ENCODE measurements around the gene ATXN3.

Gene ATXN3

DNA sequence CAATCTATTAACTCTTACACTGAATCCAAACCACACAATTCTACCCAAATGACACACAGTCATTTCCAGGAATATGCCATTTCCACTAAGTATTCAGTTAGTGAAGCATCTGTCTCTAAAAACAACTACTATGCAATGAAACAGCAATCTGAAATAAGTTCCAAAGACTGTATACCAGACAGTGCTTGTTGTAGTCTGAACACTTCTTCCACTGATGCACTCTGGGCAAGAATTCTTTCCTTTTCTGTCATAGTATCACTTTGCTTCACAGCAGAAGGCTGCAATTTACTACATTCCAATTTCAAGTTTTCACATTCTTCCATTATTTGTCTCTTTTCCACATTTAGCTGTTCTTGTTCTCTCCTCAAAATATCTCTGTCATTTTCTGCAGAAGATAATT is 92.3 kb downstream of the ATXN3 start:
- TF ChIP-seq, protein P1, sequence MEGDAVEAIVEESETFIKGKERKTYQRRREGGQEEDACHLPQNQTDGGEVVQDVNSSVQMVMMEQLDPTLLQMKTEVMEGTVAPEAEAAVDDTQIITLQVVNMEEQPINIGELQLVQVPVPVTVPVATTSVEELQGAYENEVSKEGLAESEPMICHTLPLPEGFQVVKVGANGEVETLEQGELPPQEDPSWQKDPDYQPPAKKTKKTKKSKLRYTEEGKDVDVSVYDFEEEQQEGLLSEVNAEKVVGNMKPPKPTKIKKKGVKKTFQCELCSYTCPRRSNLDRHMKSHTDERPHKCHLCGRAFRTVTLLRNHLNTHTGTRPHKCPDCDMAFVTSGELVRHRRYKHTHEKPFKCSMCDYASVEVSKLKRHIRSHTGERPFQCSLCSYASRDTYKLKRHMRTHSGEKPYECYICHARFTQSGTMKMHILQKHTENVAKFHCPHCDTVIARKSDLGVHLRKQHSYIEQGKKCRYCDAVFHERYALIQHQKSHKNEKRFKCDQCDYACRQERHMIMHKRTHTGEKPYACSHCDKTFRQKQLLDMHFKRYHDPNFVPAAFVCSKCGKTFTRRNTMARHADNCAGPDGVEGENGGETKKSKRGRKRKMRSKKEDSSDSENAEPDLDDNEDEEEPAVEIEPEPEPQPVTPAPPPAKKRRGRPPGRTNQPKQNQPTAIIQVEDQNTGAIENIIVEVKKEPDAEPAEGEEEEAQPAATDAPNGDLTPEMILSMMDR (IDR thresholded peaks at IDR 0.05; ENCODE audit: borderline replicate concordance, control extremely low read depth, extremely low read depth, insufficient read depth, missing control alignments) = no peak
- DNase-seq (ENCODE audit: low spot score) = no peak
- in situ Hi-C loops (cut with MboI; ENCODE audit: low sequenced_read_pairs, unreplicated experiment) = no loop called here

DNA sequence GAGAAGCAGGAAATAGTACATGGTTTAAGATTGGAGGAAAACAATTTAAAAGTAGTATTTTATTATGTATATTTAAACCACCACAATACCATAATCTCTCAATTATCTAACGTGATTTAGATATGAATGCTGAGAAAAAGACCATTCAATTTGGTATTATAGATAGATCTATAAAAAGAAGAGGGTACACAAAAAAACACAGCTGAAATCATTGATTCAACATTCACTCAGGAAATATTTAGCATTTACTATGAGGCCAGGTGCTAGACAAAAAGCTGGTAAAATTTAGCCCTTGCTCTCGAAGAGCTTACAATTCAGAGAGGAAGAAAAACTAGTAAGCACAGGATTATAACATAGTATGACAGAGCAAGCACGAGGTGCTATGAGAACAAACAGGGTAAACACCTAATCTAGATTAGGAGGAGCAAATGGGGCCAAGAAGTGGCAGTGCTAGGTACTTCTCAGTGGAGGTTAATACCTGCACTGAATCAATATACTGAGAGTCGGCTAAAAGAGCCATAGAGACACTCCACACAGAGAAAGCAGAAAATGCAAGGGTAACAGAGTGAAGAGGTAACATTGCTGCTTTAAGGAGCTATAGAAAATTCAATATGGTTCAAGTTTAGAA is 94.1 kb downstream of the ATXN3 start:
- TF ChIP-seq, protein P1 (IDR thresholded peaks at IDR 0.05; ENCODE audit: borderline replicate concordance, control extremely low read depth, extremely low read depth, insufficient read depth, missing control alignments) = no peak
- in situ Hi-C loops (cut with MboI; ENCODE audit: low sequenced_read_pairs, unreplicated experiment) = no loop called here
- DNase-seq (ENCODE audit: low spot score) = no peak

DNA sequence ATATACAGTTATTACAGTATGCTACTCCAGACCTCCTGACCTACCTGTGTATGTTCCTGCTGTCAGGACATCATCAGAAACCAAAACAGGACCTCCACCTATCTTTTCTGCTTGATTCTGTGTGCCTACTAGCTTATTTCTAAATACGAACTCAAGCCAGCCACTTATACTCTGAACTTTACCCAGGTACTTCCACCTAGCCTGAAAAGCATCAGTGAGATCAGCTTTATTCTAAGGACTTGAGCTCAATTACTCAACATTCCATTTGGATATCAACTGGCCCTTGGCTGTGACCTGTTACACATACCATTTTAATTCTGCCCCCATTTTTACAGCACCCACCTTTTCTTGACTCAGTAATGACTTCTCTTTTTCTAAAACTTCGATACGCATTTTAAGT is 95.7 kb downstream of the ATXN3 start:
- in situ Hi-C loops (cut with MboI; ENCODE audit: low sequenced_read_pairs, unreplicated experiment) = no loop called here
- TF ChIP-seq, protein P1 (IDR thresholded peaks at IDR 0.05; ENCODE audit: borderline replicate concordance, control extremely low read depth, extremely low read depth, insufficient read depth, missing control alignments) = no peak
- DNase-seq (ENCODE audit: low spot score) = no peak

DNA sequence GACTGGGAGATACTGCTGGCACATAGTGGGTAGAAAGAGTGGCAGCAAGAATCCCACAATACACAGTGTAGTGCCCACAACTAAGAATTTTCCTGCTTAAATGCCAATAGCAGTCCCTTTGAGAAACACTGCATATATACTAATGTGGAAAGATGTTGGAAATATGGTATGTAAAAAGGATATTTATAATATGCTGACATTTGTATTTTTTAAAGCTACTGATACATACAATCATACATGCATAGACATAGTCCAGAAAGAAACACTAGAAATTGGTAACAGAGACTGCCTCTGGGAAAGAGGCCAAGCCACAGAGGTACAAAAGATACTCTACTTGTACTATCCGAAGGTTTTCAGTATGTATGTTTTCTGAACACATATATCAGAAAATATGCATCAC is 96.8 kb downstream of the ATXN3 start:
- in situ Hi-C loops (cut with MboI; ENCODE audit: low sequenced_read_pairs, unreplicated experiment) = no loop called here
- TF ChIP-seq, protein P1 (IDR thresholded peaks at IDR 0.05; ENCODE audit: borderline replicate concordance, control extremely low read depth, extremely low read depth, insufficient read depth, missing control alignments) = no peak
- no peak for DNase-seq (ENCODE audit: low spot score)
